SK-N-SH treated with all-trans-retinoic acid at 6 μM for 48 hours (cell line): ENCODE data around the gene RUBCNL.

ENCODE experiments used
- ATAC-seq: fragments of 200-7000 bp; cut with Tn5 transposase; 3 replicates; pipeline ENCODE4 v1.9.1; 2020; ENCODE audit warnings: mild to moderate bottlenecking, moderate library complexity
- ARNTL ChIP-seq: fragments of 450-650 bp; formaldehyde crosslinking; IDR thresholded peaks from 2 replicates; pipeline ENCODE4 v1.5.0; 2020; ENCODE audit warnings: low read depth, mild to moderate bottlenecking, moderate library complexity, borderline replicate concordance
- BACH2 ChIP-seq: fragments of 250-450 bp; sonication (Bioruptor Pico); IDR thresholded peaks from 2 replicates; pipeline ENCODE4 v1.9.0; 2021; ENCODE audit warnings: mild to moderate bottlenecking, borderline replicate concordance
- CREB5 ChIP-seq: fragments of 250-450 bp; sonication (Bioruptor Pico); IDR thresholded peaks from 2 replicates; pipeline ENCODE4 v1.5.1; 2020; ENCODE audit warnings: low read depth, mild to moderate bottlenecking, moderate library complexity
- CSDC2 ChIP-seq: fragments of 250-450 bp; sonication (Bioruptor Pico); IDR thresholded peaks from 2 replicates; pipeline ENCODE4 v1.5.0; 2020; ENCODE audit warnings: mild to moderate bottlenecking, moderate library complexity
- ESRRG ChIP-seq: fragments of 250-450 bp; sonication (Bioruptor Pico); IDR thresholded peaks from 2 replicates; pipeline ENCODE4 v1.6.1; 2021; ENCODE audit warnings: mild to moderate bottlenecking
- GLIS3 ChIP-seq: fragments of 250-450 bp; sonication (Bioruptor Pico); IDR thresholded peaks from 2 replicates; pipeline ENCODE4 v1.5.0; 2020; ENCODE audit warnings: mild to moderate bottlenecking, moderate library complexity
- OSR1 ChIP-seq: fragments of 250-450 bp; sonication (Bioruptor Pico); IDR thresholded peaks from 2 replicates; pipeline ENCODE4 v1.8.0; 2022; ENCODE audit warnings: moderate library complexity, mild to moderate bottlenecking, inconsistent platforms
- PATZ1 ChIP-seq: fragments of 250-450 bp; sonication (Bioruptor Pico); IDR thresholded peaks from 2 replicates; pipeline ENCODE4 v1.8.0; 2020; ENCODE audit warnings: mild to moderate bottlenecking, moderate library complexity, borderline replicate concordance
- PPARA ChIP-seq: fragments of 250-450 bp; sonication (Bioruptor Pico); IDR thresholded peaks from 2 replicates; pipeline ENCODE4 v1.5.0; 2020; ENCODE audit warnings: mild to moderate bottlenecking, borderline replicate concordance
- RARB ChIP-seq: fragments of 250-450 bp; sonication (Bioruptor Pico); IDR thresholded peaks from 2 replicates; pipeline ENCODE4 v1.8.0; 2021; ENCODE audit warnings: mild to moderate bottlenecking, moderate library complexity
- SNAI2 ChIP-seq: fragments of 250-450 bp; sonication (Bioruptor Pico); IDR thresholded peaks from 2 replicates; pipeline ENCODE4 v1.5.0; 2020; ENCODE audit warnings: mild to moderate bottlenecking, moderate library complexity
- TCF4 ChIP-seq: fragments of 250-450 bp; sonication (Bioruptor Pico); IDR thresholded peaks from 2 replicates; pipeline ENCODE4 v1.8.0; 2021; ENCODE audit warnings: mild to moderate bottlenecking, moderate library complexity, borderline replicate concordance
- TSHZ2 ChIP-seq: fragments of 250-450 bp; sonication (Bioruptor Pico); IDR thresholded peaks from 2 replicates; pipeline ENCODE4 v1.5.0; 2020; ENCODE audit warnings: mild to moderate bottlenecking, moderate library complexity
- ZC3H10 ChIP-seq: fragments of 250-450 bp; sonication (Bioruptor Pico); IDR thresholded peaks from 2 replicates; pipeline ENCODE4 v1.5.1; 2021; ENCODE audit warnings: mild to moderate bottlenecking, moderate library complexity
- ZFP3 ChIP-seq: fragments of 250-450 bp; sonication (Bioruptor Pico); IDR thresholded peaks from 2 replicates; pipeline ENCODE4 v1.5.0; 2020; ENCODE audit warnings: mild to moderate bottlenecking, moderate library complexity
- ZFP30 ChIP-seq: fragments of 450-650 bp; formaldehyde crosslinking; IDR thresholded peaks from 2 replicates; pipeline ENCODE4 v1.5.0; 2022; ENCODE audit warnings: mild to moderate bottlenecking, moderate library complexity
- ZNF565 ChIP-seq: fragments of 450-650 bp; formaldehyde crosslinking; conservative IDR thresholded peaks from 2 replicates; pipeline ENCODE4 v1.5.0; 2020; ENCODE audit warnings: low read depth, mild to moderate bottlenecking, moderate library complexity
- ZNF70 ChIP-seq: fragments of 450-650 bp; formaldehyde crosslinking; IDR thresholded peaks from 2 replicates; pipeline ENCODE4 v1.5.0; 2020; ENCODE audit warnings: mild to moderate bottlenecking, moderate library complexity
- TF ChIP-seq, protein P1 (sequence below): fragments of 250-450 bp; sonication (Bioruptor Pico); IDR thresholded peaks from 2 replicates; pipeline ENCODE4 v1.5.1; 2021; ENCODE audit warnings: mild to moderate bottlenecking, moderate library complexity
- TF ChIP-seq, protein P2 (sequence below): fragments of 250-450 bp; sonication (Bioruptor Pico); IDR thresholded peaks from 2 replicates; pipeline ENCODE4 v1.8.0; 2021; ENCODE audit warnings: low read depth, mild to moderate bottlenecking, moderate library complexity, borderline replicate concordance

RUBCNL gene

DNA sequence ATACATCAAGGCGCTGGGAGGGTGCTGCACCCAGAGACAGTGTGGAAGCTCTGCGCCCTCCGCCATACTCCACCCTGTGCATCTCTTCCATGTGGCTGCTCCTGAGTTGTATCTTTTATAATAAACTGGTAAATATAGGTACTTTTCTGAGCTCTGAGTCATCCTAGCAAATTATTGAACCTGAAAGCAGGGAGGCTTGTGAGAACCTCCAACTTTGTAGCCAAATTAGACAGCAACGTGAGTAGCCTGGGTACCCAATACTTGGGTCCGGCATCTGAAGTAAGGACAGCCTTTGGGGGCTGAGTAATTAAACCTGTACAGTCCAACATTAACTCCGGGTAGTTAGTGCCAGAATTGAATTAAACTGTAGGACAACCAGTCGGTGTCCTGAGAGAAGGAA is 57.4 kb downstream of the RUBCNL start:
- TF ChIP-seq CREB5 (CRISPR knock-in tag) (no peak), ZFP3 (no peak), GLIS3 (CRISPR knock-in tag) (no peak)
- TF ChIP-seq, all 23 proteins: peak for 0
- ATAC-seq, result no peak

GRCh38 chr13:46327246-46327645 is 59.8 kb downstream of the RUBCNL start:
- ATAC-seq, result no peak
- TF ChIP-seq ZC3H10 (CRISPR knock-in tag), result no peak
- TF ChIP-seq CSDC2 (CRISPR knock-in tag), result no peak
- no peak for TF ChIP-seq ZNF70
- no peak for TF ChIP-seq RARB (CRISPR knock-in tag)
- TF ChIP-seq ZFP30 (CRISPR knock-in tag), result no peak
- TF ChIP-seq PPARA (CRISPR knock-in tag), result no peak
- TF ChIP-seq, protein P1, sequence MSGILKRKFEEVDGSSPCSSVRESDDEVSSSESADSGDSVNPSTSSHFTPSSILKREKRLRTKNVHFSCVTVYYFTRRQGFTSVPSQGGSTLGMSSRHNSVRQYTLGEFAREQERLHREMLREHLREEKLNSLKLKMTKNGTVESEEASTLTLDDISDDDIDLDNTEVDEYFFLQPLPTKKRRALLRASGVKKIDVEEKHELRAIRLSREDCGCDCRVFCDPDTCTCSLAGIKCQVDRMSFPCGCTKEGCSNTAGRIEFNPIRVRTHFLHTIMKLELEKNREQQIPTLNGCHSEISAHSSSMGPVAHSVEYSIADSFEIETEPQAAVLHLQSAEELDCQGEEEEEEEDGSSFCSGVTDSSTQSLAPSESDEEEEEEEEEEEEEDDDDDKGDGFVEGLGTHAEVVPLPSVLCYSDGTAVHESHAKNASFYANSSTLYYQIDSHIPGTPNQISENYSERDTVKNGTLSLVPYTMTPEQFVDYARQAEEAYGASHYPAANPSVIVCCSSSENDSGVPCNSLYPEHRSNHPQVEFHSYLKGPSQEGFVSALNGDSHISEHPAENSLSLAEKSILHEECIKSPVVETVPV (CRISPR knock-in tag), result no peak
- no peak for TF ChIP-seq OSR1
- no peak for TF ChIP-seq PATZ1 (CRISPR knock-in tag)
- no peak for TF ChIP-seq ARNTL (CRISPR knock-in tag)
- TF ChIP-seq TSHZ2 (CRISPR knock-in tag), result no peak
- no peak for TF ChIP-seq TCF4 (CRISPR knock-in tag)
- TF ChIP-seq GLIS3 (CRISPR knock-in tag), result no peak
- no peak for TF ChIP-seq ZFP3
- no peak for TF ChIP-seq CREB5 (CRISPR knock-in tag)
- TF ChIP-seq, all 23 proteins: peak for 0

GRCh38 chr13:46324976-46325375 is 62.1 kb downstream of the RUBCNL start:
- no peak for ATAC-seq
- TF ChIP-seq BACH2, result no peak
- TF ChIP-seq, protein P2, sequence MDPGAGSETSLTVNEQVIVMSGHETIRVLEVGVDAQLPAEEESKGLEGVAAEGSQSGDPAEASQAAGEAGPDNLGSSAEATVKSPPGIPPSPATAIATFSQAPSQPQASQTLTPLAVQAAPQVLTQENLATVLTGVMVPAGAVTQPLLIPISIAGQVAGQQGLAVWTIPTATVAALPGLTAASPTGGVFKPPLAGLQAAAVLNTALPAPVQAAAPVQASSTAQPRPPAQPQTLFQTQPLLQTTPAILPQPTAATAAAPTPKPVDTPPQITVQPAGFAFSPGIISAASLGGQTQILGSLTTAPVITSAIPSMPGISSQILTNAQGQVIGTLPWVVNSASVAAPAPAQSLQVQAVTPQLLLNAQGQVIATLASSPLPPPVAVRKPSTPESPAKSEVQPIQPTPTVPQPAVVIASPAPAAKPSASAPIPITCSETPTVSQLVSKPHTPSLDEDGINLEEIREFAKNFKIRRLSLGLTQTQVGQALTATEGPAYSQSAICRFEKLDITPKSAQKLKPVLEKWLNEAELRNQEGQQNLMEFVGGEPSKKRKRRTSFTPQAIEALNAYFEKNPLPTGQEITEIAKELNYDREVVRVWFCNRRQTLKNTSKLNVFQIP, result no peak

- peak; percentile 87 for ATAC-seq
- no peak for TF ChIP-seq SNAI2 (CRISPR knock-in tag)
- TF ChIP-seq ESRRG (CRISPR knock-in tag), result no peak
- no peak for TF ChIP-seq ZC3H10 (CRISPR knock-in tag)
- TF ChIP-seq TCF4 (CRISPR knock-in tag), result no peak
- no peak for TF ChIP-seq ZNF565
- no peak for TF ChIP-seq PATZ1 (CRISPR knock-in tag)
- no peak for TF ChIP-seq TSHZ2 (CRISPR knock-in tag)
- TF ChIP-seq PPARA (CRISPR knock-in tag), result no peak
- no peak for TF ChIP-seq OSR1
- TF ChIP-seq GLIS3 (CRISPR knock-in tag), result no peak
Measured at GRCh38 chr13:46321494-46322225, 65.4 kb downstream of the RUBCNL start.
